GM20000 (cell line): ENCODE results near the gene STK40.
A peak's percentile ranks its signal among the peaks of the same experiment; 100 is the strongest.

Experiments
- DNase-seq: peaks from one replicate; pipeline ENCODE4 v3.0.0; 2012; ENCODE audit warnings: low spot score
- CTCF ChIP-seq: IDR thresholded peaks from 2 replicates; pipeline ENCODE4 v1.5.1; 2012; ENCODE audit warnings: mild to moderate bottlenecking, control low read depth; ENCODE audit errors: extremely low read depth, missing control alignments

The STK40 gene

GRCh38 chr1:36406440-36406839, 20.7 kb upstream of the STK40 start:
- no peak for DNase-seq
- TF ChIP-seq CTCF, result no peak

GRCh38 chr1:36402504-36402890, 16.8 kb upstream of the STK40 start:
- no peak for DNase-seq
- no peak for TF ChIP-seq CTCF

GRCh38 chr1:36401602-36402503, 16.1 kb upstream of the STK40 start:
- no peak for DNase-seq
- TF ChIP-seq CTCF, result no peak

DNA sequence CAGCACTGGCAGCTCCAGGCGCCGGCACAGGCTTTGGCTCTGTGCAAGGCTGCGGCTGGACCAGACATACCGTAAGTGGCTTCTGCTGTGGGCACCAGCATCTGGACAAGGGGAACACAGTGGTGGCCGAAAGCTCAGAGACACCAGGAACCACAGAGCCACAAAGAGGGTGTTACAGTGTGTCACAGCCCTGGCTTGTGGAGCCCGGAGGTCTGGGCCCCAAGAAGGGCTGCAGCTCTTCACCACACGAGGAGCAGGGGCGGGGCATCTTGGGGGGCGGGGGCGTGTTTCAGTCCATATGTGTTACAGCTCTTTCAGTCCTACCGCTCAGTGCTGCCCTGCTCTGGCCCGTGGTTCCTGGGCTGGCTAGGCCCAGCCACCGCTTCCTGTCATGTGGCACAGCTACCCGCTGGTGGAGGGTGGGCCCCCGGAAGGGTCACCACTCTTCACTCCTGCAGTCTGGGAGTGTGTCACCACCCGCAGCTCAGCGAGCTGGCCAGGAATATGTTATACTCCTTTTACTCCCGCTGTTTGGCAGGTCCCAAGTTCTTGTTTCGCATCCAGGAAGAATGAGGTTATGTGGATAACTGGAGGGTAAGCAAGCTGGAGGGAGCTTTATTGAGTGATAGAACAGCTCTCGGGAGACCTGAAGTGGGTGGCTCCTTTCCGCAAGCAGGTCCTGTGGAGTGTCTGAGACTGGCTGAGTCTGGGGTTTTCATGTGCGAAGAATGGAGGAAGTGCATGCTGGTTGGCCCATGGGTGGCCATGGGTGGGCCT, 15.3 kb upstream of the STK40 start:
- DNase-seq, result peak; percentile 46

DNA sequence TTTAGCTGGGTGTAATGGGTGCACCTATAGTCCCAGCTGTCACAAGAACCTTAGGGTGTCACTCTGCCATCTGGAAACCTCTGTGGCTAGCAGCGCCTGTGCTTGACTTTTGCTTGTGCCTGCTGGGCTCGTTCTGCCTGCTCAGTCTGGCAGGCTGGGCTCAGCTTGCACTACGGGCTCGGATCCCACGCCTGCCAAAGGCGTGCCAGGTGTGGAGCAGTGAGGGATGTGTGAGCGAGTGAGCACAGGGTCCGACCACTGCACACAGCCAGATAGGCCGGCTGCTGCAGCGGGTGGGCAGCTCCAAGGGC, 14.7 kb upstream of the STK40 start:
- DNase-seq, result no peak

More for the DNA sequence above, 15.3 kb upstream of the STK40 start:
- TF ChIP-seq CTCF, result no peak

GRCh38 chr1:36398370-36398977, 12.8 kb upstream of the STK40 start:
- no peak for DNase-seq

More for the DNA sequence above, 14.7 kb upstream of the STK40 start:
- no peak for TF ChIP-seq CTCF

More at GRCh38 chr1:36398370-36398977, 12.8 kb upstream of the STK40 start:
- TF ChIP-seq CTCF, result no peak
